K562 (cell line): ENCODE data around the gene ARHGAP29. TPM values are rescaled to one million over a fixed set of nuclear protein-coding genes. Genes with fewer than 3 reads are reported as not detected.

Experiments
- ATAC-seq: fragments of 200-7000 bp; cut with Tn5 transposase; 3 replicates; pipeline ENCODE4 v1.9.1; 2020; ENCODE audit warnings: moderate library complexity
- BruUV-seq: library from RNA; stranded (reverse); fragments of 400-500 nt; replicated peaks from 2 replicates; lab custom pipeline; 2021; lab: Mats Ljungman, UMichigan
- CTCF ChIA-PET: fragments of 300-600 bp; formaldehyde crosslinking; extraction: SDS; loops from one replicate; lab custom pipeline; 2021; ENCODE audit warnings: low intra/inter-chr PET ratio; lab: Yijun Ruan, JAX
- POLR2A ChIA-PET: fragments of 300-600, 350-650 bp; sonication (Branson Sonifier 250); formaldehyde crosslinking; extraction: SDS; loops from one replicate; lab custom pipeline; 2021; ENCODE audit warnings: antibody characterized with exemption, inconsistent platforms; lab: Yijun Ruan, JAX
- DNase-seq, 4 experiments: peaks; one replicate each; pipeline versions ENCODE4 v3.0.0 to v3.0.0-alpha.2; 2011 to 2018; ENCODE audit warnings: low spot score in 3 of 4, mixed read lengths in 3 of 4; ENCODE audit errors: extremely low read depth in 1 of 4
- FAIRE-seq: peaks from 2 replicates; lab custom pipeline; 2011; peaks lifted over from hg19 to GRCh38; lab: Jason Lieb, UNC
- H2AFZ ChIP-seq: 2 replicates; pipeline ENCODE4 v1.6.0; 2011; ENCODE audit warnings: low read depth, low read length, control low read depth, inconsistent platforms
- H3K27ac ChIP-seq: fragments of 200-600 bp; 3 replicates; pipeline ENCODE4 v1.8.0; 2011; ENCODE audit warnings: low read depth, mild to moderate bottlenecking, control low read depth, inconsistent platforms, low read length, moderate library complexity, mixed read lengths; ENCODE audit errors: extremely low read depth
- H3K27me3 ChIP-seq, 2 experiments: fragments of 300-600 bp in 1 of 2; 2 replicates in 1 of 2; 3 replicates in 1 of 2; pipeline versions ENCODE4 v1.6.0 to v1.8.0; 2011; ENCODE audit warnings: inconsistent platforms in 2 of 2, low read length in 2 of 2, mild to moderate bottlenecking in 1 of 2, mixed read lengths in 1 of 2, moderate library complexity in 1 of 2; ENCODE audit not compliant: control insufficient read depth in 2 of 2, insufficient read depth in 2 of 2
- H3K36me3 ChIP-seq: fragments of 300-600 bp; 3 replicates; pipeline ENCODE4 v1.8.0; 2011; ENCODE audit warnings: mild to moderate bottlenecking, low read length, inconsistent platforms; ENCODE audit not compliant: control insufficient read depth, insufficient read depth
- H3K4me1 ChIP-seq, 2 experiments: fragments of 200-600 bp in 1 of 2; replicated peaks in 1 of 2; 2 replicates in 1 of 2; 3 replicates in 1 of 2; pipeline versions ENCODE4 v1.5.1 to v1.8.0; 2011; ENCODE audit warnings: inconsistent platforms in 2 of 2, low read length in 2 of 2, mild to moderate bottlenecking in 1 of 2, mixed read lengths in 1 of 2, moderate library complexity in 1 of 2; ENCODE audit not compliant: control insufficient read depth in 2 of 2, insufficient read depth in 2 of 2
- H3K4me2 ChIP-seq: 2 replicates; pipeline ENCODE4 v1.6.1; 2011; ENCODE audit warnings: low read length, control low read depth, inconsistent platforms, mixed read lengths; ENCODE audit not compliant: insufficient read depth
- H3K4me3 ChIP-seq: fragments of 200-600 bp; sonication (generic), shearing (Covaris generic); 2 replicates; pipeline ENCODE4 v1.5.1; 2016; ENCODE audit warnings: control low read depth, inconsistent platforms
- H3K79me2 ChIP-seq: fragments of 200-600 bp; 3 replicates; pipeline ENCODE4 v1.8.0; 2011; ENCODE audit warnings: low read length, inconsistent platforms; ENCODE audit not compliant: control insufficient read depth, insufficient read depth
- H3K9ac ChIP-seq, 2 experiments: 2 replicates each; pipeline versions ENCODE4 v1.6.0 to v1.6.1; 2011; ENCODE audit warnings: low read depth in 2 of 2, low read length in 2 of 2, control low read depth in 1 of 2, inconsistent platforms in 1 of 2, mild to moderate bottlenecking in 1 of 2, mixed read lengths in 1 of 2; ENCODE audit not compliant: insufficient read depth in 1 of 2
- H3K9me1 ChIP-seq: one replicate; pipeline ENCODE4 v1.6.0; 2011; ENCODE audit warnings: inconsistent platforms, mild to moderate bottlenecking, low read length, moderate library complexity; ENCODE audit not compliant: control insufficient read depth, insufficient read depth
- H3K9me3 ChIP-seq: replicated peaks from 2 replicates; pipeline ENCODE4 v1.5.1; 2011; ENCODE audit warnings: low read depth, low read length, inconsistent platforms; ENCODE audit not compliant: control insufficient read depth, insufficient read depth
- H4K20me1 ChIP-seq: replicated peaks from 2 replicates; pipeline ENCODE4 v1.6.1; 2011; ENCODE audit warnings: low read length, inconsistent platforms, mixed read lengths; ENCODE audit not compliant: control insufficient read depth, insufficient read depth
- CBX3 ChIP-seq, 2 experiments: IDR thresholded peaks; 1 replicate in 1 of 2; 2 replicates in 1 of 2; pipeline ENCODE4 v1.6.1; 2012; ENCODE audit warnings: inconsistent platforms in 2 of 2, low read length in 2 of 2, borderline replicate concordance in 1 of 2, control low read depth in 1 of 2
- CHD1 ChIP-seq: fragments of 200-600 bp; sonication (generic); IDR thresholded peaks from one replicate; pipeline ENCODE4 v1.6.1; 2012; ENCODE audit warnings: mild to moderate bottlenecking, moderate library complexity, low read length, inconsistent platforms
- EHMT2 ChIP-seq: fragments of 450-650 bp; IDR thresholded peaks from 2 replicates; pipeline ENCODE4 v1.6.1; 2018; ENCODE audit warnings: antibody characterized with exemption
- GATAD2A ChIP-seq: fragments of 450-650 bp; IDR thresholded peaks from 2 replicates; pipeline ENCODE4 v1.6.1; 2017
- HMGN3 ChIP-seq: IDR thresholded peaks from 2 replicates; pipeline ENCODE4 v1.6.1; 2011; ENCODE audit warnings: borderline replicate concordance, low read depth, mild to moderate bottlenecking, mixed read lengths, low read length; ENCODE audit not compliant: insufficient read length; ENCODE audit errors: extremely low read depth
- KLF10 ChIP-seq: fragments of 250-450 bp; sonication (Bioruptor Pico); IDR thresholded peaks from 2 replicates; pipeline ENCODE4 v1.6.1; 2021; ENCODE audit warnings: matching md5 sums
- MBD2 ChIP-seq: sonication (generic); IDR thresholded peaks from 2 replicates; pipeline ENCODE4 v1.6.1; 2016; ENCODE audit warnings: low read depth, borderline replicate concordance
- MCM3 ChIP-seq: fragments of 450-650 bp; IDR thresholded peaks from 2 replicates; pipeline ENCODE4 v1.6.1; 2016
- NCOA2 ChIP-seq, 2 experiments: fragments of 450-650 bp; IDR thresholded peaks; 2 replicates each; pipeline ENCODE4 v1.6.1; 2018; ENCODE audit warnings: mild to moderate bottlenecking in 2 of 2, moderate library complexity in 1 of 2; ENCODE audit not compliant: partially characterized antibody in 2 of 2
- PHB ChIP-seq: fragments of 250-450 bp; sonication (Bioruptor Pico); IDR thresholded peaks from 2 replicates; pipeline ENCODE4 v1.5.0; 2021
- SAFB2 ChIP-seq: fragments of 200-400 bp; formaldehyde crosslinking; IDR thresholded peaks from 2 replicates; pipeline ENCODE4 v1.6.1; 2018; ENCODE audit warnings: borderline replicate concordance, low read length, low read depth, moderate library complexity; ENCODE audit not compliant: severe bottlenecking
- SRSF9 ChIP-seq: fragments of 200-400 bp; formaldehyde crosslinking; IDR thresholded peaks from 2 replicates; pipeline ENCODE4 v1.6.1; 2017; ENCODE audit warnings: low read depth, low read length, borderline replicate concordance
- ZNF212 ChIP-seq: fragments of 450-650 bp; formaldehyde crosslinking; IDR thresholded peaks from 2 replicates; pipeline ENCODE4 v1.4.0; 2020; ENCODE audit warnings: mild to moderate bottlenecking
- ZNF24 ChIP-seq: fragments of 450-650 bp; IDR thresholded peaks from 2 replicates; pipeline ENCODE4 v1.6.1; 2016
- WGBS: fragments of 100-300 bp; shearing (Covaris generic); methylation state at CpG from one replicate; pipeline ENCODE4 v1.1.6; 2016; ENCODE audit warnings: low coverage, mixed read lengths; ENCODE audit not compliant: insufficient coverage; ENCODE audit errors: missing lambda C conversion rate; 5-methylcytosine and 5-hydroxymethylcytosine counted together
- in situ Hi-C: fragments of 300-500 bp; cut with MboI; formaldehyde crosslinking; loops from 4 replicates; pipeline ENCODE4 v1.15.0; 2018; ENCODE audit warnings: inconsistent platforms, mixed read lengths
- intact Hi-C: fragments of 100-400 bp; cut with micrococcal nuclease; formaldehyde crosslinking; loops from 2 replicates; pipeline ENCODE4 v1.14.2; 2022
- polyA plus RNA-seq, 8 experiments: library from polyadenylated mRNA; depleted of rRNA in 4 of 8; stranded (reverse) in 5 of 8; unstranded in 3 of 8; fragments of >200 nt; fragmentation: Nextera tagmentation in 2 of 8; fragmentation: Illumina TruSeq in 1 of 8; extraction: Ambion mirVana in 2 of 8; extraction: Trizol in 1 of 8; gene quantifications; 2 replicates each; pipeline versions ENCODE4 v1.2.1 to v1.2.3, GENCODE V29; 2011 to 2014; ENCODE audit warnings: inconsistent platforms in 1 of 8, missing spikeins in 1 of 8
- total RNA-seq, 7 experiments: library from RNA; depleted of rRNA in 6 of 7; stranded (reverse); fragments of >200 nt in 6 of 7; fragmentation: Illumina TruSeq in 2 of 7; extraction: Trizol in 2 of 7; gene quantifications; 2 replicates each; pipeline versions ENCODE4 v1.2.1 to v1.2.3, GENCODE V29; 2011 to 2021; ENCODE audit warnings: low replicate concordance in 1 of 7
- TF ChIP-seq, protein P1 (sequence below): fragments of 450-650 bp; IDR thresholded peaks from 2 replicates; pipeline ENCODE4 v1.6.1; 2014; ENCODE audit warnings: low read depth, mild to moderate bottlenecking, moderate library complexity, borderline replicate concordance
- TF ChIP-seq, protein P2 (sequence below): fragments of 450-650 bp; IDR thresholded peaks from 2 replicates; pipeline ENCODE4 v1.6.1; 2016; ENCODE audit warnings: mild to moderate bottlenecking

Gene ARHGAP29
- total and polyA plus RNA-seq, 9 of the 15 experiments (the other 6 are each of a cell fraction or from before 2014, with no cell fraction given): under 0.01 to 0.13 (median 0.02) TPM; not detected in 5

DNA sequence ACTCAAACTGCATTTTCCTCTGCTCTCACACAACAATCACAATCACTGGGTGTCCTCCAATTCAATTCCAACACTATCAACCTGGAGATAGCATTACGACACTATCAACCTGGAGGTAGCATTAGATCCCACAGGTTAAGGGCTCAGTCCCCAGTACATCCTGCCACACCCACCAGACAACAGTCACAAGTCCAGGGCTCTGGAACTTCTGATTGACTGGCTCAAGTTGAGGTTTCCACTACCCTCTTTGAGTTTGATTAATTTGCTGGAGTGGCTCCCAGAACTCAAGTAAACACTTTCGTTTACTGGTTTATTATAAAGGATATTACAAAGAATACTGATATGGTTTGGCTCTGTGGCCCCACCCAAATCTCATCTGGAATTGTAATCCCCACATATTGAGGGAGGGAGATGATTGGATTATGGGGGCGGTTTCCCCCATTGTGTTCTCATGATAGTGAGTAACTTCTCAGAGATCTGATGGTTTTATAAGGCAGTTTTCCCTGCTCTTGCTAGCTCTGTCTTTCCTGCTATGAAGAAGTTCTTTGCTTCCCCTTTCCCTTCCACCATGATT lies 49.6 kb upstream of the ARHGAP29 start:
- Histone ChIP-seq H3K4me2 (no peak overlapping the region), H3K4me1 (no peaks in the 10 kb centered on the region), H3K9me1 (no peaks in the 10 kb centered on the region), H3K27ac (no peak overlapping the region), H3K4me3 (no peak overlapping the region), H4K20me1 (no peaks in the 10 kb centered on the region), H2AFZ (no peak overlapping the region), H3K9me3 (no peaks in the 10 kb centered on the region), H3K79me2 (no peaks in the 10 kb centered on the region), H3K9ac (no peak overlapping the region), H3K36me3 (no peaks in the 10 kb centered on the region), H3K27me3 (no peaks in the 10 kb centered on the region)
- no peak for TF ChIP-seq SRSF9
- TF ChIP-seq HMGN3: no peak
- no peak for TF ChIP-seq ZNF24
- no peak for TF ChIP-seq MCM3
- no peak for TF ChIP-seq CBX3 (IDR thresholded peaks at IDR 0.05; ENCODE audit: borderline replicate concordance in 1 of 2, low read length in 2 of 2)
- no peak for TF ChIP-seq CHD1
- TF ChIP-seq GATAD2A: no peak
- TF ChIP-seq KLF10: no peak
- TF ChIP-seq ZNF212 (CRISPR knock-in tag): no peak
- no peak for TF ChIP-seq MBD2
- TF ChIP-seq, protein P1, sequence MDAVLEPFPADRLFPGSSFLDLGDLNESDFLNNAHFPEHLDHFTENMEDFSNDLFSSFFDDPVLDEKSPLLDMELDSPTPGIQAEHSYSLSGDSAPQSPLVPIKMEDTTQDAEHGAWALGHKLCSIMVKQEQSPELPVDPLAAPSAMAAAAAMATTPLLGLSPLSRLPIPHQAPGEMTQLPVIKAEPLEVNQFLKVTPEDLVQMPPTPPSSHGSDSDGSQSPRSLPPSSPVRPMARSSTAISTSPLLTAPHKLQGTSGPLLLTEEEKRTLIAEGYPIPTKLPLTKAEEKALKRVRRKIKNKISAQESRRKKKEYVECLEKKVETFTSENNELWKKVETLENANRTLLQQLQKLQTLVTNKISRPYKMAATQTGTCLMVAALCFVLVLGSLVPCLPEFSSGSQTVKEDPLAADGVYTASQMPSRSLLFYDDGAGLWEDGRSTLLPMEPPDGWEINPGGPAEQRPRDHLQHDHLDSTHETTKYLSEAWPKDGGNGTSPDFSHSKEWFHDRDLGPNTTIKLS: no peak
- no peak for TF ChIP-seq PHB (CRISPR knock-in tag)
- no peak for TF ChIP-seq EHMT2
- no peak for TF ChIP-seq NCOA2 (IDR thresholded peaks at IDR 0.05; ENCODE audit: partially characterized antibody in 2 of 2)
- no peak for TF ChIP-seq SAFB2
- TF ChIP-seq, protein P2, sequence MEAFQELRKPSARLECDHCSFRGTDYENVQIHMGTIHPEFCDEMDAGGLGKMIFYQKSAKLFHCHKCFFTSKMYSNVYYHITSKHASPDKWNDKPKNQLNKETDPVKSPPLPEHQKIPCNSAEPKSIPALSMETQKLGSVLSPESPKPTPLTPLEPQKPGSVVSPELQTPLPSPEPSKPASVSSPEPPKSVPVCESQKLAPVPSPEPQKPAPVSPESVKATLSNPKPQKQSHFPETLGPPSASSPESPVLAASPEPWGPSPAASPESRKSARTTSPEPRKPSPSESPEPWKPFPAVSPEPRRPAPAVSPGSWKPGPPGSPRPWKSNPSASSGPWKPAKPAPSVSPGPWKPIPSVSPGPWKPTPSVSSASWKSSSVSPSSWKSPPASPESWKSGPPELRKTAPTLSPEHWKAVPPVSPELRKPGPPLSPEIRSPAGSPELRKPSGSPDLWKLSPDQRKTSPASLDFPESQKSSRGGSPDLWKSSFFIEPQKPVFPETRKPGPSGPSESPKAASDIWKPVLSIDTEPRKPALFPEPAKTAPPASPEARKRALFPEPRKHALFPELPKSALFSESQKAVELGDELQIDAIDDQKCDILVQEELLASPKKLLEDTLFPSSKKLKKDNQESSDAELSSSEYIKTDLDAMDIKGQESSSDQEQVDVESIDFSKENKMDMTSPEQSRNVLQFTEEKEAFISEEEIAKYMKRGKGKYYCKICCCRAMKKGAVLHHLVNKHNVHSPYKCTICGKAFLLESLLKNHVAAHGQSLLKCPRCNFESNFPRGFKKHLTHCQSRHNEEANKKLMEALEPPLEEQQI: no peak
- FAIRE-seq: no peak
- CTCF ChIA-PET: no interaction called here
- no peak for ATAC-seq
- 0% methylated on average over 3 of the region's 3 CpGs for WGBS
- POLR2A ChIA-PET: no interaction called here
- intact Hi-C loops (no loop called here), in situ Hi-C loops (no loop called here)
- no peak for DNase-seq
- no TSS peak for BruUV-seq
